Measurements from ENCODE around the gene NRP1.

Gene NRP1

GRCh38 chr10:33212061-33212748, 122.3 kb downstream of the NRP1 start:
- no peak for DNase-seq (ENCODE audit: low spot score)

DNA sequence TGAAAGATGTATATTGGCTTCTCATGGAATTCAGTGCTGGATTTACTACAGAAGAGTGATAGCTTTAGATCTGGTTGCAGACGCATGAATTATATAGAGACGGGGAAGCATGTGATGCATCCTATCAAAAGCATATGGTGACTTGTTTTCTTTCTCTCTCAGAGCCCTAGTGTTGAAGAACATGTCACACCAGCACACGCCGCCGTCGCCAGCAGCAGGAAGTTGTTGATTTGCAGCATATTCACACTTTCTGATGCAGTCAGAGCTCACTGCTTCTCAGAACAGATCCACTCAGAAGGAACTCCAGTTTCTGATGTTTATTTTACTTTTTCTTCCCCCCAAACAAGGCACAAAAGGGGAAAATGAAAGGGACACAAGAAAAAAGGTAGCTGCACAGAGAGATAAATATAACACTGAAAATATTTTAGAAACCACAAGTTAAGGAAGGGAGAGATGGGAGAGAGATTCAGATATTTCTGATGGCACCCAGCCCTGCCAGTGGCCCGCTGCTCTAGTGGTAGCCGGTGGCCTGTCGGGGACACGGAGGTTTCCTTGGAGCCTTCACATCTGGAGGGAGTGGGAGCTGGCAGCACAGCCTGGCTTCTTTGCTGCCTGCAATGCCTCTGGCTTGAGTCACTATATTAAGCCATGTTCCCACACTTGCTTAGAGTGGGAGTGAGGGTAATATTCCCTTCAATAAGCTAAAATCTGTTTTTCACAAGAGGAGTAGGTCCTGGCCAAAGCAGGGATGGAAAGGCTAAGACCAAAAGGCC, 123.2 kb downstream of the NRP1 start:
- DNase-seq (ENCODE audit: low spot score), result no peak

GRCh38 chr10:33209802-33210201, 124.7 kb downstream of the NRP1 start:
- no peak for DNase-seq (ENCODE audit: low spot score)

DNA sequence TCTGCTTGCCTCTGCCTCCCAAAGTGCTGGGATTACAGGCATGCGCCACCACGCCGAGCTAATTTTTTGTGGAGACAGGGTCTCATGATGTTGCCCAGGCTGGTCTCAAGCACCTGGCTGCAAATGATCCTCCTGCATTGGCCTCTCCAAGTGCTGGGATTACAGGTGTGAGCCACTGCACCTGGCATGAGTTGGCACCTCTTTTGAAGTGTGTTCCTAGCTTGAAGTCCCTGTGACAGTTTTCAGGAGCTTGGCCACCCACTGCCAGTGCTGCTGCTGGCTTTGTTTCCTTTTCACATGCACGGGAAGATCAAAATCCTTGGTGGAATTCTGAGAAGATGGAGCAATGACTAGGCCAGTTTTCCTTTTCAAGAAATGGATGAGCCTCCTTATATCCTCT, 126.3 kb downstream of the NRP1 start:
- no peak for DNase-seq (ENCODE audit: low spot score)

GRCh38 chr10:33204031-33204430, 130.4 kb downstream of the NRP1 start:
- DNase-seq (ENCODE audit: low spot score), result no peak

- no peak for DNase-seq (ENCODE audit: low spot score)
These were observed 132.5 kb downstream of the NRP1 start for GRCh38 chr10:33201971-33202370.

DNA sequence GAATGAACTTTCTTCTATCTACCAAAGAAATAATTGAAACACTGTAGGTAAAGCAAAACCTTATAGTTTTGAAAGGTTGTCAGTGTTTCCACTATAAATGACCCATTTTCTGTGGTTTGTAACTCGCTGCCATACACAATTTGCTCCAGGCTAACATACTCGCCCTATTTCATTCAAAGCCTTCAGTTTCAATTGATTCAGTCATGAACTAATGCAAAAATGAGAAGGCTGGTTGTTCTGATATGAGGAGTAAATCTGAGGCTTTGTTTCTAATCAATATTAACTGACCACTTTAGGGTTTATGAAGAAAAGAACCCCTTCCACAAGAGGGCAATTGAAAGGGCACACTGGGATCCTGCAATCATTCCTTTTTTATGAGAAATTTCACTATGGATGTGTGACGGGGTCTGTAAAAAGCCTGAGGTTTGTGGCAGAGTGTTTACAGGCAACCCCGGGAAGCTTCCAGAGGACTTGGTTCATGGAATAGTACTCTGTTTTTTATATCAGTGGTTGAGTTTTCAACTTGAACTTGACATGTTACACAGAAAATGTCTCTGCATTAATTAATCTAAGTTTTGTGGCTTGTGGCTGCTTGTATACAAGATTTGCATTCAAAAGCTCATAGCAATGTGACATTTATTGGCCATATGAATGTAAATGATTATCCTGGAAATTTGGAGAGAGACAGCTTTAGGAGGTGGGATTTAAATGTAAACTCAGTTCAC, 133.2 kb downstream of the NRP1 start:
- no peak for DNase-seq (ENCODE audit: low spot score)

GRCh38 chr10:33199731-33200232, 134.7 kb downstream of the NRP1 start:
- DNase-seq (ENCODE audit: low spot score), result peak; percentile 43

DNA sequence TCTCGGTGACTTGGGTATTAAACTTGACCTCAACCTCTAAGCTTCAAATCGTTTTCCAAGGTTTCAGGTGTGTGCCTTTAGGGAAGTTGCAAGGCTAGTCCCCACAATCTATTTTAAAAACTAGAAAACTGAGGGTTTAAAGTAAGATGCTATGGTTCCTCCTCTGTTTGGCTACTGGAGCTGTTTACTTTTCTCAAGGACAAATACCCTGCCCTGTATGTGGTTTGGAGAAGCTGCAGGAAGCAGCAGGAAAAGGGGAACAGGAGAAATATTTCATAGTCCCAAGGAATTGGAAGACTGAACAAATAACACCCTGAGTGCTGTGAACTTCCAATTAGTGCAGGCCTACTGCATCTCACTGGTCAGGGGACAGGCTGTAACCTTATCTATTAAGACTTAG, 135.9 kb downstream of the NRP1 start:
- no peak for DNase-seq (ENCODE audit: low spot score)

DNA sequence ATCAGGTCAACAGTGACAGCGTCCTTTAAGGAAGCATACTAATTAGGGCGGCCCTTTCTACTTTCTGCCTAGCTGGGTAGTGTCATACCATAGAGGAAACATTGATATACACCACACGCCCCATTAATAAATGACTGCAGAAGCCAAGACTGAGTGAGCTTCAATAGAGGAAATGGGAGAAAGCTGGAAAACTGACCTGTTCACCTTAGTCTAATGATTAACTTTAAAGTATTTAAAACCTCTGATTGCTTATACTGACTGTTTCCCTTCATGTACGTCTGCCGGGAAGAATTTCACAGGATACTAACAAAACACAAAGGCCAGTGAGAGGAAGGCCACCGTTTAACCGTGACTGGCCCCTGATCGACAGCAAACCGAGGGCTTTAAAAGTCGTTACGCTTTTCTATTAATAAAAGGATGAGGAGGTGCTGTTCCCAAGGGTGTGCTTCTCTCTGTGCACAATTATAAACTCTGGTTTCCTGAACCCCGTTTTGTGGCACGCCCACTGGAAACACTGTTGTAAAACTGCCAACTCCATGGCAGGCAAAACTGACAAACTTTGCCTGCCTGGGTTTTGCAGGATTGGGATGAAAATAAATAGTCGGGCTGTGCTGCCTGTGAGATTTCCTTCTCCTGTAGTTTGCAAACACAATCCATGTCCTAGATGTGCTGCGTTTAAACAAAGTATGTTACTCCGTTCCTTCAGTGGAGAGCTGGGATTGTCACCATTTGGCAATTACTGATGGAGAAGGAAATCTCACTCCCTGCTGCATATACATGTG, 137.6 kb downstream of the NRP1 start:
- DNase-seq (ENCODE audit: low spot score), result peak; percentile 65

- no peak for DNase-seq (ENCODE audit: low spot score)
These were observed 138.1 kb downstream of the NRP1 start for GRCh38 chr10:33196377-33196706.

DNA sequence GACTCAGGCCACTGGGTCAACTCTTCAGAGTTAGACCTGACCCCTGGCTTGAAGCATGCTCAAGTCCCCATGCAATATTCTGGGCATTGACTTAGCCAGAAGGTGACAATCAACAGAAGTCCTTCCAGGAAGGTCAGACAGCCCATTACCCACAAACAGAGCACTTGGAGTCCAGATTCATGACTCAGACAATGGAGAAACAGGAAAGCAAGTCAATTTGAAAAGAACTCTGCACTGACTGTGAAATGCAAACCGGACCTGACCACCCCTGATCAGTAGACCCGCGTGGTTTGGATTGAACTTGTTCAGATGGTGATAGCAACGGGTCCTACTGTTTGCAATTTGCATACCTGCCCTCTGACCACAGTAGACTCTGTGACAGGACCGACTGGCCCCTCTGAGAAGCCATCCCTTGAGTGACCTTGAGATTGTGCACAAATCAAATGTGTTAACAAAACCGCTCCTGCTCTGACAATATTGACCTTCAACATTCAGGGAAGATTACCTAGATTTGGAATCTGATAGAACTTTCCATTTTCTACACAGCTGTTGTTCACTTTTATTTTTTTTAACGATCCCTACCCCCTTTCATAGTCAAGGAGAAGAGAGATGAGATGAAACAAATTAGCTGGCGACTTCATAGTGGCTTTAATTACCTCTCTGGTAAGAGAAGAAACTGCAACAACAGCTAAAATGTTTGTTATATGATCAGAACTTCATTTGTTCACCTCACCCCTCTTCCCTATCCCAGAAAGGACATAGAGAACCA, 138.7 kb downstream of the NRP1 start:
- DNase-seq (ENCODE audit: low spot score), result no peak

DNA sequence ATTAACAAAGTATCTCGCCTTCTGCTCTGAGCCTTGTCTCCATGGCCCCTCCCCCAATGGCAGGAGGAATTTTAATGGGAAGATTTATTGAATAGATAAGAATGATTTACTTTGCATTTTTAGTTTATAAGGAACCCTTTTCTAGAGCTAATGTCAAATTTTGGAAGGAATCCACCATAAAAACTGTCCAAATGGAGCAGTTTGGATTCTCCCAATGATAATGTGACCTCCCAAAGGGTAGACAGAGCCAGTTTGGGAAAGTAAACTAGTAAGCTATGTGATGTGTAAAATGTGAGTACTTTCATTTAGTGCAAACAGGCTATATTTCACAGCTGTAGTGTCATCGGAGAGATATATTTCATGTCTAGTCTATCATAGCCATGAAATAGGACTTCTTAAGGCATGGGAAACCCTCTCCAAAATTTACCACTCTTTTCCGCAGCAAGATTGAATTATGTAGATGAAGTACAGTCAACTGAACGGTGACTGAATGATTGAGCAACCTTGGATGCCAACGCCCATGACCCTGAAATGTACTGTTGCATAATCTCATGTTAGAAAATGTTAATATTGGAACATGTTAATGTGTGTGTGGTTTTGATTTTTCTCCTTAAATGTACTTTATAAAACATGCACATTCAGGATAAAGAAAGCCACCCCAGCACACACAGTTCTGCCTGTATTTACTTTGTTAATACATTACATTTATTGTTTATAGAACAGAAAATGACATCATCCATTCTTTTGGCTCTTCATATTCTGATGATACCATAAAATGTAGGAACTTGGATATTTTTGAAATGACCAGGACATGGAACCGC, 140.6 kb downstream of the NRP1 start:
- DNase-seq (ENCODE audit: low spot score), result no peak

DNA sequence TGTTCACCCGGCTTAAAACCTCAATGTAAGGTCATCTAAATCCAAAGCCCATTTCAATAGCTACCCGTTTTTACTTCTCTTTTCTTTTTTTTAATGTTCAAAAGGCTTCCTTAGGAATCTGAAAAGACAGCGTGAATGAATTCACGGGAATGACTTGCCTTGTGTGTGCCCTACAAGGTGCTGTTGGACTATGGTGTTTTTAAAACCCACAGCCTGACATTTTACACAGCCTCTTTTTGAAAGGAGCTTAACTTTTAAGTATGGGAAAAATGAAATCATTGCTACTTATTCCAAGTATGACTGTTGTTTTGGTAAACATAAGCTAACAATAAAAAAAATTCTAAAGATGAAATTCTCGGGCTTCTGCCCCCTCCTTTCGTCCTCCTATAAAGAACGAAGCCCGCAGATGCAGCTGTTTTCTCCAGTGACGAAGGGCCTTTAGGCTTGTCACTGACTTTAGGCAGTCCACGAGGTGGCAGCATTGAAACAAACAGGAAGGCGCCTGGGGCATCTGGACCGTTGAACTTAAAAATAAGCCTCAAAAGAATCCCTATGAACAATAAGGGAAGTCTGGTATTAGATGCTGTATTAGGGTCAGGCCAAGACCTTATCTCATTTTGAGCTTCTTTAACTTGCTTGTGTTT, 141.3 kb downstream of the NRP1 start:
- DNase-seq (ENCODE audit: low spot score), result peak; percentile 73

DNA sequence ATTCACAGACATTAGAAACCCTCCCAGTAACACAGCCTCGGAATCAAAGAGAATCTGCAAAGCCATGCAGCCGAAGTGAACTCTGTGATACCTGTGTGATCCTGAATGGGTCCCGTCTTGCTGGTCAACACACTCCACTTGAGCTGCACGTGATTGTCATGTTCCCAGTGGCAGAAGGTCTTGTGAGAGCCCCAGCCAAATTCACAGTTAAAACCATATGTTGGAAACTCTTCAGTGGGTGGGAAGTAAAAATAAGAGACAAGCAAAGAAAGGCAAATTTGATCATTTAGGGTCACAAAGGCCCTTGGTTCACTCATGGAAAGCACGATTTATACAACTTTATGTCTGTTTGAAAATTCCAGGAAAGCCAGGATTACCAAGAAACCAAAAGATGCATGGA, 142.3 kb downstream of the NRP1 start:
- DNase-seq (ENCODE audit: low spot score), result no peak

DNA sequence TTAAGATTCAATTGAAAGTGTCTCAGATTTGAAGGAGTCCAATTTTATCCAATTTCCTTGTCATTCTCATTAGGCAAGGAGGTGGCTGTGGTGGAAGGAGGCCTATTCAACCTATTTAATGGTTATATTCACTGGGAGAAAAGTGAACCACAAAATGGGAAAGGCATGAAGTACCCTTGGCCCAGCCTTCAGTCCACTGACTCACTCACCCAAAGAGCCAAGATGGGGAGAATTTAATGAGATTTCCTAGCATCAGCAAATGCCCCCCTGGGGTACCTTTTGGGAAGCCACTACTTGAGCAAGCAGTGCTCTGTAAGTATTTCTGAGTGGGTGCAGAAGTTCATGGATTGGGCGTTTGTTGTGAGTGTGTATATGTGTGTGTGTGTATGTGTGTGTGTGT, 144.1 kb downstream of the NRP1 start:
- no peak for DNase-seq (ENCODE audit: low spot score)

GRCh38 chr10:33189808-33190207, 144.7 kb downstream of the NRP1 start:
- no peak for DNase-seq (ENCODE audit: low spot score)

DNA sequence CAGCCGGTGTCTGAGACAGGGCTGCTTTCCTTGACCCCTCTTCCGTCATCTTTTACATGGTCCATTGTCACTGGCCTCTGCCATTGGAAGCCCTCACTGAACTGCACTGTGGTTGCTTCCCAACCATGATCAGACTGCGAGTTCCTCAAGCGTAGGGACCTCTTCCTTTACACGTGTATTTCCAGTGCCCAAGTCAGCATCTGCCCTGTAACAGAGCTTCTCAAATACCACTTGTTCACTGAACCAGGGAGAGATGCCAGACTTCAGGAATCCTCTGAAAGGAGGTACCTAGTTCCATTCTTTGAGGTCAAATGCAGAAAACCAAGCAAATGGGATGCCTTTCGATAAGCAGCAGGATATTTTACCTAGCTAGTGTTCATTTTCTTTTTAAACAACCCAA, 145.1 kb downstream of the NRP1 start:
- DNase-seq (ENCODE audit: low spot score), result no peak

- DNase-seq (ENCODE audit: low spot score), result no peak
These were observed 147.0 kb downstream of the NRP1 start for GRCh38 chr10:33187427-33187999.

DNA sequence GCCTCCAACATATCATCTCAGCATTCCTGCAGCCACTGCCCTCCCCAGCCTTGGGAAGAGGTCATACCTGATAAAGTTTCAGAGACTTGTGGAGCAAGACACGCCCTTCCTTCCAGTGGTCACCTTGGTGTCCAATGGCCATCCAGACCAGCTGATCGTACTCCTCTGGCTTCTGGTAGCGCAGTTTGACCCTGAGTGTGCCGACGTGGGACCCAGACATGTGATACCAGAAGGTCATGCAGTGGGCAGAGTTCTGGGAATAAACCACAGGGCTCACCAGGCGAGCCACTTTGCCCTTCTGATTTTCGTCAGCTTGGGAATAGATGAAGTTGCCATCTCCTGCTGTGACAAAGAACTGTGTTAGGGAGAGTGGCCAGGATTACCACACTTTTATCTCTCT, 148.3 kb downstream of the NRP1 start:
- no peak for DNase-seq (ENCODE audit: low spot score)
